SK-N-SH treated with all-trans-retinoic acid at 6 μM for 48 hours (cell line): ENCODE results near the gene NAIF1.

Experiments used
- ATAC-seq: fragments of 200-7000 bp; cut with Tn5 transposase; 3 replicates; pipeline ENCODE4 v1.9.1; 2020; ENCODE audit warnings: mild to moderate bottlenecking, moderate library complexity
- ARNTL ChIP-seq: fragments of 450-650 bp; formaldehyde crosslinking; IDR thresholded peaks from 2 replicates; pipeline ENCODE4 v1.5.0; 2020; ENCODE audit warnings: low read depth, mild to moderate bottlenecking, moderate library complexity, borderline replicate concordance
- BACH2 ChIP-seq: fragments of 250-450 bp; sonication (Bioruptor Pico); IDR thresholded peaks from 2 replicates; pipeline ENCODE4 v1.9.0; 2021; ENCODE audit warnings: mild to moderate bottlenecking, borderline replicate concordance
- CREB5 ChIP-seq: fragments of 250-450 bp; sonication (Bioruptor Pico); IDR thresholded peaks from 2 replicates; pipeline ENCODE4 v1.5.1; 2020; ENCODE audit warnings: low read depth, mild to moderate bottlenecking, moderate library complexity
- CSDC2 ChIP-seq: fragments of 250-450 bp; sonication (Bioruptor Pico); IDR thresholded peaks from 2 replicates; pipeline ENCODE4 v1.5.0; 2020; ENCODE audit warnings: mild to moderate bottlenecking, moderate library complexity
- CSRNP3 ChIP-seq: fragments of 250-450 bp; sonication (Bioruptor Pico); IDR thresholded peaks from 2 replicates; pipeline ENCODE4 v1.5.1; 2021; ENCODE audit warnings: mild to moderate bottlenecking, moderate library complexity
- ESRRG ChIP-seq: fragments of 250-450 bp; sonication (Bioruptor Pico); IDR thresholded peaks from 2 replicates; pipeline ENCODE4 v1.6.1; 2021; ENCODE audit warnings: mild to moderate bottlenecking
- GLIS3 ChIP-seq: fragments of 250-450 bp; sonication (Bioruptor Pico); IDR thresholded peaks from 2 replicates; pipeline ENCODE4 v1.5.0; 2020; ENCODE audit warnings: mild to moderate bottlenecking, moderate library complexity
- OSR1 ChIP-seq: fragments of 250-450 bp; sonication (Bioruptor Pico); IDR thresholded peaks from 2 replicates; pipeline ENCODE4 v1.8.0; 2022; ENCODE audit warnings: moderate library complexity, mild to moderate bottlenecking, inconsistent platforms
- PATZ1 ChIP-seq: fragments of 250-450 bp; sonication (Bioruptor Pico); IDR thresholded peaks from 2 replicates; pipeline ENCODE4 v1.8.0; 2020; ENCODE audit warnings: mild to moderate bottlenecking, moderate library complexity, borderline replicate concordance
- PPARA ChIP-seq: fragments of 250-450 bp; sonication (Bioruptor Pico); IDR thresholded peaks from 2 replicates; pipeline ENCODE4 v1.5.0; 2020; ENCODE audit warnings: mild to moderate bottlenecking, borderline replicate concordance
- RARB ChIP-seq: fragments of 250-450 bp; sonication (Bioruptor Pico); IDR thresholded peaks from 2 replicates; pipeline ENCODE4 v1.8.0; 2021; ENCODE audit warnings: mild to moderate bottlenecking, moderate library complexity
- SNAI2 ChIP-seq: fragments of 250-450 bp; sonication (Bioruptor Pico); IDR thresholded peaks from 2 replicates; pipeline ENCODE4 v1.5.0; 2020; ENCODE audit warnings: mild to moderate bottlenecking, moderate library complexity
- TCF4 ChIP-seq: fragments of 250-450 bp; sonication (Bioruptor Pico); IDR thresholded peaks from 2 replicates; pipeline ENCODE4 v1.8.0; 2021; ENCODE audit warnings: mild to moderate bottlenecking, moderate library complexity, borderline replicate concordance
- TOX ChIP-seq: fragments of 250-450 bp; sonication (Bioruptor Pico); IDR thresholded peaks from 2 replicates; pipeline ENCODE4 v1.8.0; 2021; ENCODE audit warnings: mild to moderate bottlenecking, moderate library complexity, borderline replicate concordance
- ZFP3 ChIP-seq: fragments of 250-450 bp; sonication (Bioruptor Pico); IDR thresholded peaks from 2 replicates; pipeline ENCODE4 v1.5.0; 2020; ENCODE audit warnings: mild to moderate bottlenecking, moderate library complexity
- ZFP30 ChIP-seq: fragments of 450-650 bp; formaldehyde crosslinking; IDR thresholded peaks from 2 replicates; pipeline ENCODE4 v1.5.0; 2022; ENCODE audit warnings: mild to moderate bottlenecking, moderate library complexity
- ZNF565 ChIP-seq: fragments of 450-650 bp; formaldehyde crosslinking; conservative IDR thresholded peaks from 2 replicates; pipeline ENCODE4 v1.5.0; 2020; ENCODE audit warnings: low read depth, mild to moderate bottlenecking, moderate library complexity
- ZNF70 ChIP-seq: fragments of 450-650 bp; formaldehyde crosslinking; IDR thresholded peaks from 2 replicates; pipeline ENCODE4 v1.5.0; 2020; ENCODE audit warnings: mild to moderate bottlenecking, moderate library complexity
- ZNF8 ChIP-seq: fragments of 450-650 bp; formaldehyde crosslinking; IDR thresholded peaks from 2 replicates; pipeline ENCODE4 v1.5.0; 2020; ENCODE audit warnings: mild to moderate bottlenecking, moderate library complexity
- TF ChIP-seq, protein P1 (sequence below): fragments of 250-450 bp; sonication (Bioruptor Pico); IDR thresholded peaks from 2 replicates; pipeline ENCODE4 v1.5.0; 2020; ENCODE audit warnings: mild to moderate bottlenecking, moderate library complexity
- TF ChIP-seq, protein P2 (sequence below): fragments of 250-450 bp; sonication (Bioruptor Pico); IDR thresholded peaks from 2 replicates; pipeline ENCODE4 v1.8.0; 2021; ENCODE audit warnings: low read depth, mild to moderate bottlenecking, moderate library complexity, borderline replicate concordance

Gene NAIF1

GRCh38 chr9:128104171-128104618, 37.1 kb upstream of the NAIF1 start:
- no peak for TF ChIP-seq ZFP3 (CRISPR knock-in tag)
- no peak for TF ChIP-seq ZNF8 (CRISPR knock-in tag)
- no peak for TF ChIP-seq CSDC2 (CRISPR knock-in tag)
- no peak for TF ChIP-seq CREB5 (CRISPR knock-in tag)
- TF ChIP-seq TOX: no peak
- no peak for TF ChIP-seq OSR1
- TF ChIP-seq ZNF70 (CRISPR knock-in tag): no peak
- no peak for TF ChIP-seq BACH2 (CRISPR knock-in tag)
- TF ChIP-seq ARNTL: no peak
- TF ChIP-seq PATZ1 (CRISPR knock-in tag): no peak
- TF ChIP-seq, protein P1, sequence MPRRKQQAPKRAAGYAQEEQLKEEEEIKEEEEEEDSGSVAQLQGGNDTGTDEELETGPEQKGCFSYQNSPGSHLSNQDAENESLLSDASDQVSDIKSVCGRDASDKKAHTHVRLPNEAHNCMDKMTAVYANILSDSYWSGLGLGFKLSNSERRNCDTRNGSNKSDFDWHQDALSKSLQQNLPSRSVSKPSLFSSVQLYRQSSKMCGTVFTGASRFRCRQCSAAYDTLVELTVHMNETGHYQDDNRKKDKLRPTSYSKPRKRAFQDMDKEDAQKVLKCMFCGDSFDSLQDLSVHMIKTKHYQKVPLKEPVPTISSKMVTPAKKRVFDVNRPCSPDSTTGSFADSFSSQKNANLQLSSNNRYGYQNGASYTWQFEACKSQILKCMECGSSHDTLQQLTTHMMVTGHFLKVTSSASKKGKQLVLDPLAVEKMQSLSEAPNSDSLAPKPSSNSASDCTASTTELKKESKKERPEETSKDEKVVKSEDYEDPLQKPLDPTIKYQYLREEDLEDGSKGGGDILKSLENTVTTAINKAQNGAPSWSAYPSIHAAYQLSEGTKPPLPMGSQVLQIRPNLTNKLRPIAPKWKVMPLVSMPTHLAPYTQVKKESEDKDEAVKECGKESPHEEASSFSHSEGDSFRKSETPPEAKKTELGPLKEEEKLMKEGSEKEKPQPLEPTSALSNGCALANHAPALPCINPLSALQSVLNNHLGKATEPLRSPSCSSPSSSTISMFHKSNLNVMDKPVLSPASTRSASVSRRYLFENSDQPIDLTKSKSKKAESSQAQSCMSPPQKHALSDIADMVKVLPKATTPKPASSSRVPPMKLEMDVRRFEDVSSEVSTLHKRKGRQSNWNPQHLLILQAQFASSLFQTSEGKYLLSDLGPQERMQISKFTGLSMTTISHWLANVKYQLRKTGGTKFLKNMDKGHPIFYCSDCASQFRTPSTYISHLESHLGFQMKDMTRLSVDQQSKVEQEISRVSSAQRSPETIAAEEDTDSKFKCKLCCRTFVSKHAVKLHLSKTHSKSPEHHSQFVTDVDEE: no peak
- no peak for TF ChIP-seq GLIS3 (CRISPR knock-in tag)
- TF ChIP-seq PPARA: no peak
- no peak for TF ChIP-seq CSRNP3 (CRISPR knock-in tag)
- TF ChIP-seq ZNF565: no peak
- TF ChIP-seq ZFP30 (CRISPR knock-in tag): no peak
- TF ChIP-seq, protein P2, sequence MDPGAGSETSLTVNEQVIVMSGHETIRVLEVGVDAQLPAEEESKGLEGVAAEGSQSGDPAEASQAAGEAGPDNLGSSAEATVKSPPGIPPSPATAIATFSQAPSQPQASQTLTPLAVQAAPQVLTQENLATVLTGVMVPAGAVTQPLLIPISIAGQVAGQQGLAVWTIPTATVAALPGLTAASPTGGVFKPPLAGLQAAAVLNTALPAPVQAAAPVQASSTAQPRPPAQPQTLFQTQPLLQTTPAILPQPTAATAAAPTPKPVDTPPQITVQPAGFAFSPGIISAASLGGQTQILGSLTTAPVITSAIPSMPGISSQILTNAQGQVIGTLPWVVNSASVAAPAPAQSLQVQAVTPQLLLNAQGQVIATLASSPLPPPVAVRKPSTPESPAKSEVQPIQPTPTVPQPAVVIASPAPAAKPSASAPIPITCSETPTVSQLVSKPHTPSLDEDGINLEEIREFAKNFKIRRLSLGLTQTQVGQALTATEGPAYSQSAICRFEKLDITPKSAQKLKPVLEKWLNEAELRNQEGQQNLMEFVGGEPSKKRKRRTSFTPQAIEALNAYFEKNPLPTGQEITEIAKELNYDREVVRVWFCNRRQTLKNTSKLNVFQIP: no peak
- TF ChIP-seq ESRRG (CRISPR knock-in tag): no peak
- TF ChIP-seq TCF4 (CRISPR knock-in tag): no peak
- ATAC-seq: no peak

DNA sequence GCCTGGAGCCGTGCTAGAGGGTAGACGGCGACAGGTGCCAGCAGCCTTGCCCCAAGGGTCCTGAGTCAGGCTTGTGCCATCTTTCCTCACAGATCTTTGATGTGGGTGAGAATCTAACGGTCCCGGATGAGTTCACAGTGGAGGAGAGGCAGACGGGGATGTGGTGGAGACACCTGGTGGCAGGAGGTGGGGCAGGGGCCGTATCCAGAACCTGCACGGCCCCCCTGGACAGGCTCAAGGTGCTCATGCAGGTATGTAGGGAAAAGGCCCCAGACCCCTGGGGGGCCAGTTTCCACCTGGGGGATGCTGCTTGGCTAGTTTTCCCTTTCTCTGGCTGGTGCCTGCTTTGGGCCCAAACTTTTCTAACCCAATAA, 36.5 kb upstream of the NAIF1 start:
- no peak for ATAC-seq
- TF ChIP-seq GLIS3 (CRISPR knock-in tag): no peak
- TF ChIP-seq PPARA: no peak
- no peak for TF ChIP-seq SNAI2
- no peak for TF ChIP-seq ZFP30 (CRISPR knock-in tag)
- TF ChIP-seq, protein P2: no peak
- no peak for TF ChIP-seq RARB (CRISPR knock-in tag)
- TF ChIP-seq PATZ1 (CRISPR knock-in tag): no peak
- no peak for TF ChIP-seq OSR1
- no peak for TF ChIP-seq BACH2 (CRISPR knock-in tag)
- TF ChIP-seq ARNTL: no peak
